ENCODE data around the gene NHSL2. TPM values are rescaled to one million over a fixed set of nuclear protein-coding genes. Genes with fewer than 3 reads are reported as not detected.

The NHSL2 gene
- total and polyA plus RNA-seq, 8 donors, result 0.59 to 3.9 (median 0.95) TPM

DNA sequence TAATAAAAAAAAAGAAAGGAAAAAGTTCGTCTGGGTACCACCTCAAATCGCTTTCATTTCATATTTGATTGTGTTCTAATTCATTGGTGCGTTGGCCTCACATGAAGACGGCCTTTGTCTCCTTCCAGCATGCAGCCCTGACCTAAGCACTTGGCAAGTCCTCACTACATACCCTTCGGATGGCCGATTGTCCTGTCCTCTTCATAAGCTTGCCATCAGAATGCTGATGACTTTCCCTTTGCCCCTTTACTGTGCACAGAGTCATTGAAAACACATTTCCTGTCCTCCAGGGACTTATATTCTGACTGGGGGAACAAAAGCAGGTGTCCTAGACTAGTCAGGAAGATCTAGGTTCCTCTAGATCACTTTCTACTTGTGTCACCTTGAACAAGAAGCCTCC lies 178.1 kb downstream of the NHSL2 start:
- H3K4me1 ChIP-seq, result no peaks in the 10 kb centered on the region
- ATAC-seq (no peak), FAIRE-seq (no peak), DNase-seq (no peak)
- no peaks in the 10 kb centered on the region for H3K9me3 ChIP-seq
- intact Hi-C loops (cut with DNase I), result no loop called here
- H3K27ac ChIP-seq, result no peak overlapping the region
- no peak overlapping the region for H3K4me3 ChIP-seq
- no peaks in the 10 kb centered on the region for H3K36me3 ChIP-seq
- TF ChIP-seq, protein P1, sequence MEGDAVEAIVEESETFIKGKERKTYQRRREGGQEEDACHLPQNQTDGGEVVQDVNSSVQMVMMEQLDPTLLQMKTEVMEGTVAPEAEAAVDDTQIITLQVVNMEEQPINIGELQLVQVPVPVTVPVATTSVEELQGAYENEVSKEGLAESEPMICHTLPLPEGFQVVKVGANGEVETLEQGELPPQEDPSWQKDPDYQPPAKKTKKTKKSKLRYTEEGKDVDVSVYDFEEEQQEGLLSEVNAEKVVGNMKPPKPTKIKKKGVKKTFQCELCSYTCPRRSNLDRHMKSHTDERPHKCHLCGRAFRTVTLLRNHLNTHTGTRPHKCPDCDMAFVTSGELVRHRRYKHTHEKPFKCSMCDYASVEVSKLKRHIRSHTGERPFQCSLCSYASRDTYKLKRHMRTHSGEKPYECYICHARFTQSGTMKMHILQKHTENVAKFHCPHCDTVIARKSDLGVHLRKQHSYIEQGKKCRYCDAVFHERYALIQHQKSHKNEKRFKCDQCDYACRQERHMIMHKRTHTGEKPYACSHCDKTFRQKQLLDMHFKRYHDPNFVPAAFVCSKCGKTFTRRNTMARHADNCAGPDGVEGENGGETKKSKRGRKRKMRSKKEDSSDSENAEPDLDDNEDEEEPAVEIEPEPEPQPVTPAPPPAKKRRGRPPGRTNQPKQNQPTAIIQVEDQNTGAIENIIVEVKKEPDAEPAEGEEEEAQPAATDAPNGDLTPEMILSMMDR (IDR thresholded peaks at IDR 0.05), result no peak
- WGBS, 2 donors, result 53 to 67% methylated on average over 6 of the region's 6 CpGs
- H3K27me3 ChIP-seq, result no peaks in the 10 kb centered on the region

DNA sequence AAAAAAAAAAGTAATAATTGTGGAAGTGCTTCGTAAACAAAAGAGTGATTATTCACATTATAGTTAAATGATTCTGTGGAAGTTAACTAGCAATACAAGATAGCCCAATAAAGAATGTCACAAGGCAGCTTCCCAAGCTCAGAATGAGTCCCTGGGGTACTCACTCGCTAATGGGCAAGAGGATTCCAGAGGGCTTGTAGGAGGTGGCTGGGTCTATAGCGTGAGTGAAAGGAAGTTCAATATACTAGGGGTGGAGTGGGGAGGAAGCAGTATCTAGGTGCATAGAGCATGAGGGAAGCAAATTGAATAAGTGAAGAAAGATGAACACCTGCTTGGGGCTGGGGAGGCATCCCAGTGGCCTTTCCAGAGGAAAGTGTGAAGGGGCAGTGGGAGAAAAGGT lies 178.6 kb downstream of the NHSL2 start:
- Histone ChIP-seq H3K27ac (no peak overlapping the region), H3K36me3 (no peaks in the 10 kb centered on the region), H3K4me1 (no peaks in the 10 kb centered on the region), H3K4me3 (no peak overlapping the region), H3K9me3 (no peaks in the 10 kb centered on the region), H3K27me3 (no peaks in the 10 kb centered on the region)
- TF ChIP-seq, protein P1 (IDR thresholded peaks at IDR 0.05), result no peak
- intact Hi-C loops (cut with DNase I), result no loop called here
- ATAC-seq, result no peak
- 71 to 72% methylated on average over 3 of the region's 3 CpGs for WGBS, 2 donors
- FAIRE-seq, result no peak
- no peak for DNase-seq

DNA sequence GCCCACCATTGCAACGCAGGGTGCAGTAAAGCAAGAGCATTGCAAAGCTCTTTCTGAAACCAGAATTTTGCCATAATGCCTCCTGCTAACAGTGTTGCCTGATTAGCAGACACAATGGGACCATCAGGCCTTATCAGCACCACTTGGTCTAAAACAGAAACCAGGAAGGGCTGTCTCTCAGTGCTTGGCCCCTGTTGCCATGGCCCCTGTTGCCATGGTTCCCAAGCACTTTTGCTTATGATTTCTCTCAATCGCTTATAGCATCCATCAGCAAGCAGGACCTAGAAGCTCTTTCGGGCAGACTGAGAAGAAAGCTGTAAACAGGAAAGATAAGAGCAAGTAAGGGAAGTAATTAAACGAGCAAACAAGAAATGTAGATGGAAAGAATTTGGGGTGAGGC lies 184.2 kb downstream of the NHSL2 start:
- Histone ChIP-seq H3K27ac (no peak overlapping the region), H3K9me3 (no peaks in the 10 kb centered on the region), H3K36me3 (no peaks in the 10 kb centered on the region), H3K4me3 (no peak overlapping the region), H3K4me1 (no peaks in the 10 kb centered on the region), H3K27me3 (peaks cover 0 to 9% (median 0%) of the 10 kb centered on the region in 4 donors)
- no peak for DNase-seq
- FAIRE-seq, result no peak
- intact Hi-C loops (cut with DNase I), result no loop called here
- ATAC-seq, result peak in 1 of 4 donors; percentile 45
- TF ChIP-seq, protein P1 (IDR thresholded peaks at IDR 0.05), result no peak
- 54 to 60% methylated on average over 4 of the region's 4 CpGs for WGBS, 2 donors

DNA sequence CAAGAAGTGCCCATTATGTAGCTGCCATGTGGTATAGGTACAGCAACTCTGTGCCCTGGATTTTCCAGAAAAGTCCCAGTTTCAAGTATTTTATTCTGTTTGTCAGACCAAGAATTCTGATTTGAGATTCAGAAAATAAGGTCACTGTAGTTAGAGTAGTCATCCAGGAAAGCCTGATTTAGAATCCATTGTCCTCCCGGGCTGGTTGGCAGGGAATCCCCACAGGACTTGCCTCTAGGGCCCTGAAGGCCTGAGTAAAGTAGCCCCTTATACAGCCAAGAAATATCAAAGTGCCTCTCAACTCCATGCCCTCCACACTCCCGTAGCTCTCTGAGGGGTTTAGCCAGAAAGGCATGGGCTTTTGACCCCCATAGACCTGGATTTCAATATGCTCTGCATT lies 184.7 kb downstream of the NHSL2 start:
- intact Hi-C loops (cut with DNase I), result no loop called here

DNA sequence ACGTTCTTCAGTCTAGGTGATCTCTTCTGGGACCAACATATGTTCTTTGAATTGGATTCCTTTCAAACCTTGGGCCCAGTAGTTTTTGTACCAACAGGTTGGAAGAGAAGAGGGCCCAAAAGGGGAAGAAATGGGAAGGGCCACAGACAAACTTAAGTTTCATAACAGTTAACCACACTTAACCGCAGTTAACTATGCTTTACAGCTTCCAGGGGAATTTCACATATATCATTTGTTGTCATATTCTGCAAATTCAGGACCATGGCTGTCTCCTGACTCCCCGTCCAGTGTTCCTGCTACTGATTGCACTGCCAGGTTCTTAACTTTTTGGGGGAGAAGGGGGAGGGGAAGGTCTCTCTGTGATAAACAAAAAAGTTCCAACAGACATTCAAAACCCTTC lies 186.5 kb downstream of the NHSL2 start:
- H3K27me3 ChIP-seq, result peaks cover 0 to 9% (median 0%) of the 10 kb centered on the region in 4 donors
- H3K4me3 ChIP-seq, result no peak overlapping the region
- H3K9me3 ChIP-seq, result no peaks in the 10 kb centered on the region
- no peak for DNase-seq
- no peaks in the 10 kb centered on the region for H3K36me3 ChIP-seq
- intact Hi-C loops (cut with DNase I), result no loop called here
- FAIRE-seq, result no peak
- no peak for ATAC-seq
- 62 to 74% methylated on average over 3 of the region's 3 CpGs for WGBS, 2 donors
- TF ChIP-seq, protein P1 (IDR thresholded peaks at IDR 0.05), result no peak
- H3K4me1 ChIP-seq, result no peaks in the 10 kb centered on the region
- no peak overlapping the region for H3K27ac ChIP-seq

More for the DNA sequence above, 184.7 kb downstream of the NHSL2 start:
- no peaks in the 10 kb centered on the region for H3K36me3 ChIP-seq
- TF ChIP-seq, protein P1 (IDR thresholded peaks at IDR 0.05), result no peak
- FAIRE-seq (no peak), DNase-seq (no peak), ATAC-seq (no peak)
- WGBS, 2 donors, result 70 to 72% methylated on average over 2 of the region's 2 CpGs
- peaks cover 0 to 9% (median 0%) of the 10 kb centered on the region in 4 donors for H3K27me3 ChIP-seq
- H3K9me3 ChIP-seq, result no peaks in the 10 kb centered on the region
- no peak overlapping the region for H3K4me3 ChIP-seq
- H3K4me1 ChIP-seq, result no peaks in the 10 kb centered on the region
- H3K27ac ChIP-seq, result no peak overlapping the region

All from pancreas (tissue), 10 donors.